Lower lobe of right lung (tissue), 2 donors: ENCODE measurements around the gene CMTM4. TPM values are rescaled to one million over a fixed set of nuclear protein-coding genes. Genes with fewer than 3 reads are reported as not detected.

Experiments used
- ATAC-seq, 2 donors: fragments of 200-7000 bp; cut with Tn5 transposase; one replicate each; pipeline ENCODE4 v1.9.1; 2020 to 2022; ENCODE audit warnings: mild to moderate bottlenecking in 2 of 2, moderate library complexity in 2 of 2
- DNase-seq: peaks from one replicate; pipeline ENCODE4 v3.0.0-alpha.2; 2020
- H3K27ac ChIP-seq: fragments of 200-600 bp; one replicate; pipeline ENCODE4 v1.8.0; 2022
- H3K27me3 ChIP-seq: fragments of 200-600 bp; one replicate; pipeline ENCODE4 v1.8.0; 2022; ENCODE audit warnings: low read depth
- H3K36me3 ChIP-seq: fragments of 200-600 bp; one replicate; pipeline ENCODE4 v1.8.0; 2022; ENCODE audit warnings: mild to moderate bottlenecking
- H3K4me1 ChIP-seq: fragments of 200-600 bp; one replicate; pipeline ENCODE4 v1.8.0; 2022
- H3K4me3 ChIP-seq: fragments of 200-600 bp; one replicate; pipeline ENCODE4 v1.8.0; 2022; ENCODE audit warnings: mild to moderate bottlenecking
- H3K9me3 ChIP-seq: fragments of 200-600 bp; one replicate; pipeline ENCODE4 v1.8.0; 2022
- CTCF ChIP-seq: fragments of 200-600 bp; IDR thresholded peaks from one replicate; pipeline ENCODE4 v1.8.0; 2022; ENCODE audit warnings: antibody characterized with exemption, mild to moderate bottlenecking
- intact Hi-C: fragments of 100-400 bp; cut with DNase I; formaldehyde crosslinking; loops from one replicate; pipeline ENCODE4 v1.11.0; 2022
- total RNA-seq: library from RNA; stranded (reverse); fragmentation: NEBNext Ultra II Directional; extraction: Animal tissue kit (Norgen Biotek cat#: 25700); gene quantifications from one replicate; pipeline ENCODE4 v1.2.1, GENCODE V29; 2021
- donor health status: DM: no; HTN: yes; CAD: no; lungs with severe emphysema.

The CMTM4 gene
- total RNA-seq, 1 donor from 2014 or later, result 52.5 TPM

GRCh38 chr16:66682271-66682670, 14.3 kb downstream of the CMTM4 start:
- intact Hi-C loops, result no loop called here
- Histone ChIP-seq H3K27me3 (no peaks in the 10 kb centered on the region), H3K36me3 (no peaks in the 10 kb centered on the region), H3K4me1 (no peaks in the 10 kb centered on the region), H3K4me3 (no peak overlapping the region), H3K27ac (no peak overlapping the region), H3K9me3 (no peaks in the 10 kb centered on the region)
- no peak for TF ChIP-seq CTCF
- DNase-seq (no peak), ATAC-seq (no peak)

GRCh38 chr16:66681676-66682075, 14.9 kb downstream of the CMTM4 start:
- Histone ChIP-seq H3K4me1 (no peaks in the 10 kb centered on the region), H3K27ac (no peak overlapping the region), H3K27me3 (no peaks in the 10 kb centered on the region), H3K4me3 (no peak overlapping the region), H3K36me3 (no peaks in the 10 kb centered on the region), H3K9me3 (no peaks in the 10 kb centered on the region)
- DNase-seq (no peak), ATAC-seq (no peak)
- no peak for TF ChIP-seq CTCF
- intact Hi-C loops, result no loop called here

- no peak for DNase-seq
- no peak for ATAC-seq
- no peaks in the 10 kb centered on the region for H3K36me3 ChIP-seq
- no peaks in the 10 kb centered on the region for H3K4me1 ChIP-seq
- no peaks in the 10 kb centered on the region for H3K27me3 ChIP-seq
- no peak overlapping the region for H3K27ac ChIP-seq
- TF ChIP-seq CTCF, result no peak
- intact Hi-C loops, result no loop called here
- H3K4me3 ChIP-seq, result no peak overlapping the region
- no peaks in the 10 kb centered on the region for H3K9me3 ChIP-seq
Measured at GRCh38 chr16:66678337-66678736, 18.2 kb downstream of the CMTM4 start.

- intact Hi-C loops, result no loop called here
- H3K4me1 ChIP-seq, result no peaks in the 10 kb centered on the region
- no peaks in the 10 kb centered on the region for H3K9me3 ChIP-seq
- TF ChIP-seq CTCF, result no peak
- DNase-seq (no peak), ATAC-seq (no peak)
- no peak overlapping the region for H3K4me3 ChIP-seq
- H3K36me3 ChIP-seq, result no peaks in the 10 kb centered on the region
- no peak overlapping the region for H3K27ac ChIP-seq
- no peaks in the 10 kb centered on the region for H3K27me3 ChIP-seq
Measured at GRCh38 chr16:66677836-66678235, 18.7 kb downstream of the CMTM4 start.

- Histone ChIP-seq H3K4me1 (no peaks in the 10 kb centered on the region), H3K27me3 (no peaks in the 10 kb centered on the region), H3K27ac (no peak overlapping the region), H3K36me3 (no peaks in the 10 kb centered on the region), H3K4me3 (no peak overlapping the region), H3K9me3 (no peaks in the 10 kb centered on the region)
- DNase-seq (no peak), ATAC-seq (no peak)
- TF ChIP-seq CTCF, result no peak
- intact Hi-C loops, result no loop called here
Measured at GRCh38 chr16:66677179-66677578, 19.4 kb downstream of the CMTM4 start.

- H3K27me3 ChIP-seq, result no peaks in the 10 kb centered on the region
- H3K4me3 ChIP-seq, result no peak overlapping the region
- ATAC-seq, result no peak
- H3K4me1 ChIP-seq, result no peaks in the 10 kb centered on the region
- no peak overlapping the region for H3K27ac ChIP-seq
- no peak for TF ChIP-seq CTCF
- no peak for DNase-seq
- intact Hi-C loops, result no loop called here
- H3K9me3 ChIP-seq, result no peaks in the 10 kb centered on the region
- H3K36me3 ChIP-seq, result no peaks in the 10 kb centered on the region
Measured at GRCh38 chr16:66676599-66676998, 19.9 kb downstream of the CMTM4 start.
